HCT116 (cell line): Measurements from ENCODE around the gene PRM3. TPM values are rescaled to one million over a fixed set of nuclear protein-coding genes. Genes with fewer than 3 reads are reported as not detected.

Source experiments
- ATAC-seq: fragments of 200-7000 bp; cut with Tn5 transposase; 2 replicates; pipeline ENCODE4 v1.9.1; 2020; ENCODE audit warnings: mild to moderate bottlenecking, moderate library complexity
- BruUV-seq: library from RNA; stranded (reverse); fragments of 400-500 nt; replicated peaks from 2 replicates; lab custom pipeline; 2021; lab: Mats Ljungman, UMichigan
- CTCF ChIA-PET: fragments of 300-600 bp; sonication (Branson Sonifier 250); formaldehyde crosslinking; loops from one replicate; lab custom pipeline; 2021; ENCODE audit warnings: antibody characterized with exemption; lab: Charles Lee
- POLR2A ChIA-PET: fragments of 300-600, 350-600 bp; sonication (Branson Sonifier 250); formaldehyde crosslinking; loops from one replicate; lab custom pipeline; 2021; ENCODE audit warnings: antibody characterized with exemption; lab: Charles Lee
- RAD21 ChIA-PET, 2 experiments: fragments of 300-600 bp; sonication (Branson Sonifier 250); formaldehyde crosslinking; loops; one replicate each; lab custom pipeline; 2023; ENCODE audit warnings: low total read pairs in 2 of 2; ENCODE audit not compliant: uncharacterized antibody in 2 of 2, unreplicated experiment in 2 of 2, low non-redundant PET in 1 of 2; lab: Charles Lee
- DNase-seq: peaks from one replicate; pipeline ENCODE4 v3.0.0-alpha.2; 2010; ENCODE audit warnings: low read depth, low spot score
- H2AFZ ChIP-seq: fragments of 200-600 bp; shearing (Covaris generic), sonication (generic); 2 replicates; pipeline ENCODE4 v1.6.1; 2017; ENCODE audit warnings: low read depth, mixed run types, mixed read lengths, antibody characterized with exemption, low read length; ENCODE audit not compliant: poor library complexity, severe bottlenecking
- H3K27ac ChIP-seq: 2 replicates; pipeline ENCODE4 v1.5.1; 2012; ENCODE audit warnings: low read depth, low read length
- H3K27me3 ChIP-seq: fragments of 200-600 bp; sonication (generic); 2 replicates; pipeline ENCODE4 v1.6.1; 2016; ENCODE audit warnings: mixed run types, low read length, mixed read lengths; ENCODE audit not compliant: insufficient read depth
- H3K36me3 ChIP-seq, 2 experiments: fragments of 200-500 bp in 1 of 2; fragments of 200-600 bp in 1 of 2; sonication (Bioruptor generic) in 1 of 2; sonication (generic) in 1 of 2; 2 replicates each; pipeline versions ENCODE4 v1.5.1 to v1.6.1; 2014 to 2016; ENCODE audit warnings: low read length in 2 of 2, inconsistent platforms in 1 of 2, mixed read lengths in 1 of 2, mixed run types in 1 of 2; ENCODE audit not compliant: insufficient read depth in 2 of 2, control insufficient read depth in 1 of 2
- H3K4me1 ChIP-seq, 2 experiments: fragments of 200-600 bp in 1 of 2; sonication (generic) in 1 of 2; 2 replicates each; pipeline versions ENCODE4 v1.5.1 to v1.6.1; 2012 to 2017; ENCODE audit warnings: low read length in 2 of 2, inconsistent platforms in 1 of 2, mild to moderate bottlenecking in 1 of 2, mixed read lengths in 1 of 2, mixed run types in 1 of 2, moderate library complexity in 1 of 2; ENCODE audit not compliant: insufficient read depth in 2 of 2, control insufficient read depth in 1 of 2
- H3K4me2 ChIP-seq: fragments of 200-600 bp; sonication (generic); 2 replicates; pipeline ENCODE4 v1.6.1; 2017; ENCODE audit warnings: mixed run types, low read length, mixed read lengths
- H3K4me3 ChIP-seq, 2 experiments: fragments of 200-600 bp in 1 of 2; sonication (generic) in 1 of 2; replicated peaks in 1 of 2; 2 replicates each; pipeline ENCODE4 v1.5.1; 2011 to 2016; ENCODE audit warnings: low read length in 2 of 2, control low read depth in 1 of 2, low read depth in 1 of 2, mild to moderate bottlenecking in 1 of 2, mixed read lengths in 1 of 2, mixed run types in 1 of 2
- H3K79me2 ChIP-seq: fragments of 200-600 bp; sonication (generic); 2 replicates; pipeline ENCODE4 v1.6.1; 2017; ENCODE audit warnings: mild to moderate bottlenecking, mixed run types, low read length, moderate library complexity, mixed read lengths; ENCODE audit not compliant: insufficient read depth
- H3K9ac ChIP-seq: fragments of 200-600 bp; sonication (generic); 2 replicates; pipeline ENCODE4 v1.6.1; 2016; ENCODE audit warnings: low read length, mixed read lengths
- H3K9me2 ChIP-seq: fragments of 200-600 bp; sonication (generic), shearing (Covaris generic); 2 replicates; pipeline ENCODE4 v1.6.1; 2017; ENCODE audit warnings: mixed run types, mild to moderate bottlenecking, moderate library complexity; ENCODE audit not compliant: insufficient read depth
- H3K9me3 ChIP-seq, 2 experiments: fragments of 200-500 bp in 1 of 2; fragments of 200-600 bp in 1 of 2; sonication (Bioruptor generic) in 1 of 2; sonication (generic) in 1 of 2; 2 replicates each; pipeline ENCODE4 v1.6.1; 2014 to 2017; ENCODE audit warnings: low read length in 2 of 2, mixed read lengths in 2 of 2, inconsistent platforms in 1 of 2, low read depth in 1 of 2, mild to moderate bottlenecking in 1 of 2, mixed run types in 1 of 2, moderate library complexity in 1 of 2; ENCODE audit not compliant: control insufficient read depth in 1 of 2, insufficient read depth in 1 of 2
- H4K20me1 ChIP-seq: fragments of 200-600 bp; sonication (generic), shearing (Covaris generic); 2 replicates; pipeline ENCODE4 v1.6.1; 2017; ENCODE audit warnings: mixed run types, mild to moderate bottlenecking, moderate library complexity; ENCODE audit not compliant: insufficient read depth
- CBX3 ChIP-seq: IDR thresholded peaks from 2 replicates; pipeline ENCODE4 v1.6.1; 2012; ENCODE audit warnings: low read depth
- EGR1 ChIP-seq: IDR thresholded peaks from 2 replicates; pipeline ENCODE4 v1.6.1; 2012; ENCODE audit warnings: low read depth
- EZH2 ChIP-seq: fragments of 200-600 bp; sonication (generic); IDR thresholded peaks from 2 replicates; pipeline ENCODE4 v1.6.1; 2017; ENCODE audit warnings: antibody characterized with exemption, mixed run types
- FOSL1 ChIP-seq: IDR thresholded peaks from 2 replicates; pipeline ENCODE4 v1.6.1; 2012; ENCODE audit warnings: low read depth
- JUND ChIP-seq: IDR thresholded peaks from 2 replicates; pipeline ENCODE4 v1.6.1; 2012
- POLR2A ChIP-seq: IDR thresholded peaks from 2 replicates; pipeline ENCODE4 v1.7.0; 2011; ENCODE audit warnings: borderline replicate concordance; ENCODE audit not compliant: insufficient read depth, insufficient read length; ENCODE audit errors: extremely low read depth
- POLR2AphosphoS5 ChIP-seq: IDR thresholded peaks from 2 replicates; pipeline ENCODE4 v1.6.1; 2011; ENCODE audit warnings: mild to moderate bottlenecking, low read depth, low read length, moderate library complexity
- RAD21 ChIP-seq: IDR thresholded peaks from 2 replicates; pipeline ENCODE4 v1.6.1; 2012; ENCODE audit warnings: low read depth, mild to moderate bottlenecking
- SIN3A ChIP-seq: IDR thresholded peaks from 2 replicates; pipeline ENCODE4 v1.6.1; 2012; ENCODE audit warnings: low read depth
- SP1 ChIP-seq: IDR thresholded peaks from 2 replicates; pipeline ENCODE4 v1.6.1; 2012; ENCODE audit warnings: low read depth
- SRF ChIP-seq: IDR thresholded peaks from 2 replicates; pipeline ENCODE4 v1.6.1; 2012; ENCODE audit warnings: low read depth
- TCF7L2 ChIP-seq: IDR thresholded peaks from 2 replicates; pipeline ENCODE4 v1.7.0; 2011; ENCODE audit warnings: borderline replicate concordance, inconsistent platforms; ENCODE audit not compliant: insufficient read depth, insufficient read length; ENCODE audit errors: extremely low read depth
- YY1 ChIP-seq: IDR thresholded peaks from 2 replicates; pipeline ENCODE4 v1.6.1; 2011; ENCODE audit warnings: low read length, low read depth, moderate library complexity, mild to moderate bottlenecking; ENCODE audit not compliant: insufficient replicate concordance; ENCODE audit errors: extremely low read depth
- ZFX ChIP-seq: fragments of 450-650 bp; IDR thresholded peaks from 2 replicates; pipeline ENCODE4 v1.6.1; 2017
- intact Hi-C: fragments of 100-400 bp; cut with micrococcal nuclease; formaldehyde crosslinking; loops from 2 replicates; pipeline ENCODE4 v1.10.0; 2022
- total RNA-seq: library from RNA; stranded (reverse); gene quantifications from one replicate; pipeline ENCODE4 v1.2.1, GENCODE V29; 2021; ENCODE audit not compliant: unreplicated experiment
- TF ChIP-seq, protein P1 (sequence below): IDR thresholded peaks from 2 replicates; pipeline ENCODE4 v1.6.1; 2012
- TF ChIP-seq, protein P2 (sequence below), 3 experiments: fragments of 200-600 bp in 1 of 3; sonication (generic) in 1 of 3; IDR thresholded peaks in 2 of 3; conservative IDR thresholded peaks in 1 of 3; 2 replicates each; pipeline ENCODE4 v1.5.1; 2012 to 2017; ENCODE audit warnings: low read depth in 2 of 3, low read length in 2 of 3, antibody characterized with exemption in 1 of 3, borderline replicate concordance in 1 of 3, control low read depth in 1 of 3, mild to moderate bottlenecking in 1 of 3, mixed read lengths in 1 of 3, mixed run types in 1 of 3, moderate library complexity in 1 of 3; ENCODE audit not compliant: insufficient read depth in 1 of 3
- TF ChIP-seq, protein P3 (sequence below): IDR thresholded peaks from 2 replicates; pipeline ENCODE4 v1.6.1; 2012
- TF ChIP-seq, protein P4 (sequence below): IDR thresholded peaks from 2 replicates; pipeline ENCODE4 v1.6.1; 2012; ENCODE audit warnings: low read depth

Gene PRM3
- total RNA-seq, 1 experiment from 2014 or later, result not detected

DNA sequence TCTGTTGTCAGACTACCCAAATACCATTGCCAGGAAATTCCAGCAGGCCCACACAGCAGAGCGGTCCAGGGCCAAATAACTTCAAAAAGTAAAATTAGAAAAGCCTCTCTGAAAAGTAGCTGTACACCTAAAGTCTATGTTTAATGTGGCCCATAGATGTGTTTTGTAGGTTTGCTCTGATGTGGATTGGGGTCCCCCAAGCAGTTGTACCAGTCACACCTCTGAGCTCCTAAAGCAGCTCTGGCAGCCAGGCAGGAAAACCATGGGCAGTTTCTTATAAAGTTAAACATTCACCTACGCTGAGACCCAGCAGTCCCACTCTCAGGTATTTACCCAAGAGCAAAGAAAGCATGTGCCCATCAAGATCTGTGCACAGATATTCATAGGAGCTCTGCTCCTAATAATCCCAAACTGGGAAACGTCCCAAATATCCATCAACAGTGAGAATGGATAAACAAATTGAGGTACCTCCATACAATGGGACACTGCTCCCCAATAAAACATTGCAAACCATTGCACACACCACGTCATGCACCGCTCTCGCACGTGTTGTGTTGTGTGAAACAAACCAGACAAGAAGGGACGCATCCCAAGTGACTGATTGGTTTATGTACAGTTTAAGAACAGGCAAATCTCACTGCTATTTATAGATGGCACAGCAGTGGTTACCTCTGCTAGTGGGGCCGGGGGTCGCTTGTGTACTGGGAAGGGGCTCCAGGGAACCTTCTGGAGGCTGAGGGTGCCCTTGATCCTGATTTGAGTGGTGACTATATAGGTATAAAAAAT lies 23.5 kb upstream of the PRM3 start:
- H4K20me1 ChIP-seq, result no peaks in the 10 kb centered on the region
- intact Hi-C loops, result no loop called here
- no peaks in the 10 kb centered on the region for H3K9me3 ChIP-seq
- no peak overlapping the region for H3K27ac ChIP-seq
- no peaks in the 10 kb centered on the region for H3K4me1 ChIP-seq
- TF ChIP-seq SP1, result no peak
- TF ChIP-seq, protein P1, sequence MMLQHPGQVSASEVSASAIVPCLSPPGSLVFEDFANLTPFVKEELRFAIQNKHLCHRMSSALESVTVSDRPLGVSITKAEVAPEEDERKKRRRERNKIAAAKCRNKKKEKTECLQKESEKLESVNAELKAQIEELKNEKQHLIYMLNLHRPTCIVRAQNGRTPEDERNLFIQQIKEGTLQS, result no peak
- no peak for TF ChIP-seq ZFX
- TF ChIP-seq, protein P2, sequence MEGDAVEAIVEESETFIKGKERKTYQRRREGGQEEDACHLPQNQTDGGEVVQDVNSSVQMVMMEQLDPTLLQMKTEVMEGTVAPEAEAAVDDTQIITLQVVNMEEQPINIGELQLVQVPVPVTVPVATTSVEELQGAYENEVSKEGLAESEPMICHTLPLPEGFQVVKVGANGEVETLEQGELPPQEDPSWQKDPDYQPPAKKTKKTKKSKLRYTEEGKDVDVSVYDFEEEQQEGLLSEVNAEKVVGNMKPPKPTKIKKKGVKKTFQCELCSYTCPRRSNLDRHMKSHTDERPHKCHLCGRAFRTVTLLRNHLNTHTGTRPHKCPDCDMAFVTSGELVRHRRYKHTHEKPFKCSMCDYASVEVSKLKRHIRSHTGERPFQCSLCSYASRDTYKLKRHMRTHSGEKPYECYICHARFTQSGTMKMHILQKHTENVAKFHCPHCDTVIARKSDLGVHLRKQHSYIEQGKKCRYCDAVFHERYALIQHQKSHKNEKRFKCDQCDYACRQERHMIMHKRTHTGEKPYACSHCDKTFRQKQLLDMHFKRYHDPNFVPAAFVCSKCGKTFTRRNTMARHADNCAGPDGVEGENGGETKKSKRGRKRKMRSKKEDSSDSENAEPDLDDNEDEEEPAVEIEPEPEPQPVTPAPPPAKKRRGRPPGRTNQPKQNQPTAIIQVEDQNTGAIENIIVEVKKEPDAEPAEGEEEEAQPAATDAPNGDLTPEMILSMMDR (IDR thresholded peaks at IDR 0.05 in 2 of 3, conservative IDR thresholded peaks at IDR 0.05 in 1 of 3; ENCODE audit: borderline replicate concordance in 1 of 3, insufficient read depth in 1 of 3, low read depth in 2 of 3, low read length in 2 of 3), result no peak
- TF ChIP-seq EGR1, result no peak
- no peak for TF ChIP-seq POLR2AphosphoS5
- TF ChIP-seq, protein P3, sequence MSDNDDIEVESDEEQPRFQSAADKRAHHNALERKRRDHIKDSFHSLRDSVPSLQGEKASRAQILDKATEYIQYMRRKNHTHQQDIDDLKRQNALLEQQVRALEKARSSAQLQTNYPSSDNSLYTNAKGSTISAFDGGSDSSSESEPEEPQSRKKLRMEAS, result no peak
- TF ChIP-seq YY1, result no peak
- TF ChIP-seq POLR2A, result no peak
- TF ChIP-seq, protein P4, sequence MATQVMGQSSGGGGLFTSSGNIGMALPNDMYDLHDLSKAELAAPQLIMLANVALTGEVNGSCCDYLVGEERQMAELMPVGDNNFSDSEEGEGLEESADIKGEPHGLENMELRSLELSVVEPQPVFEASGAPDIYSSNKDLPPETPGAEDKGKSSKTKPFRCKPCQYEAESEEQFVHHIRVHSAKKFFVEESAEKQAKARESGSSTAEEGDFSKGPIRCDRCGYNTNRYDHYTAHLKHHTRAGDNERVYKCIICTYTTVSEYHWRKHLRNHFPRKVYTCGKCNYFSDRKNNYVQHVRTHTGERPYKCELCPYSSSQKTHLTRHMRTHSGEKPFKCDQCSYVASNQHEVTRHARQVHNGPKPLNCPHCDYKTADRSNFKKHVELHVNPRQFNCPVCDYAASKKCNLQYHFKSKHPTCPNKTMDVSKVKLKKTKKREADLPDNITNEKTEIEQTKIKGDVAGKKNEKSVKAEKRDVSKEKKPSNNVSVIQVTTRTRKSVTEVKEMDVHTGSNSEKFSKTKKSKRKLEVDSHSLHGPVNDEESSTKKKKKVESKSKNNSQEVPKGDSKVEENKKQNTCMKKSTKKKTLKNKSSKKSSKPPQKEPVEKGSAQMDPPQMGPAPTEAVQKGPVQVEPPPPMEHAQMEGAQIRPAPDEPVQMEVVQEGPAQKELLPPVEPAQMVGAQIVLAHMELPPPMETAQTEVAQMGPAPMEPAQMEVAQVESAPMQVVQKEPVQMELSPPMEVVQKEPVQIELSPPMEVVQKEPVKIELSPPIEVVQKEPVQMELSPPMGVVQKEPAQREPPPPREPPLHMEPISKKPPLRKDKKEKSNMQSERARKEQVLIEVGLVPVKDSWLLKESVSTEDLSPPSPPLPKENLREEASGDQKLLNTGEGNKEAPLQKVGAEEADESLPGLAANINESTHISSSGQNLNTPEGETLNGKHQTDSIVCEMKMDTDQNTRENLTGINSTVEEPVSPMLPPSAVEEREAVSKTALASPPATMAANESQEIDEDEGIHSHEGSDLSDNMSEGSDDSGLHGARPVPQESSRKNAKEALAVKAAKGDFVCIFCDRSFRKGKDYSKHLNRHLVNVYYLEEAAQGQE, result no peak
- TF ChIP-seq SRF, result no peak
- no peak for TF ChIP-seq EZH2
- no peak for TF ChIP-seq SIN3A
- no peak for TF ChIP-seq TCF7L2
- TF ChIP-seq RAD21, result no peak
- TF ChIP-seq JUND, result no peak
- TF ChIP-seq FOSL1, result no peak
- TF ChIP-seq CBX3, result no peak
- DNase-seq, result no peak
- no peak overlapping the region for H2AFZ ChIP-seq
- BruUV-seq, result no TSS peak
- no peaks in the 10 kb centered on the region for H3K36me3 ChIP-seq
- POLR2A ChIA-PET, result no interaction called here
- ATAC-seq, result no peak
- no peak overlapping the region for H3K4me3 ChIP-seq
- no peaks in the 10 kb centered on the region for H3K27me3 ChIP-seq
- no peak overlapping the region for H3K9ac ChIP-seq
- no peak overlapping the region for H3K4me2 ChIP-seq
- no peaks in the 10 kb centered on the region for H3K9me2 ChIP-seq
- CTCF ChIA-PET, result interaction anchor here (0.9 to 1.0 kb wide), 2 partner anchors 41 to 326 kb away, joined by 3 to 4 read pairs; partner anchors contain the start of gene SOCS1
- RAD21 ChIA-PET, result no interaction called here
- no peaks in the 10 kb centered on the region for H3K79me2 ChIP-seq
